Adipocyte (in vitro differentiated cells): ENCODE data around the gene VSX2.

Experiments
- DNase-seq: peaks from one replicate; pipeline ENCODE4 v3.0.0-alpha.2; 2015; ENCODE audit warnings: low read depth
- H3K27me3 ChIP-seq: replicated peaks from 2 replicates; pipeline ENCODE4 v1.7.0; 2013; ENCODE audit warnings: mild to moderate bottlenecking, low read length, moderate library complexity; ENCODE audit not compliant: control insufficient read depth, insufficient read depth
- H3K36me3 ChIP-seq: 2 replicates; pipeline ENCODE4 v1.7.0; 2013; ENCODE audit warnings: low read length, mild to moderate bottlenecking, moderate library complexity; ENCODE audit not compliant: control insufficient read depth, insufficient read depth, severe bottlenecking
- H3K4me1 ChIP-seq: 2 replicates; pipeline ENCODE4 v1.7.0; 2013; ENCODE audit warnings: mild to moderate bottlenecking, low read length, moderate library complexity; ENCODE audit not compliant: control insufficient read depth, insufficient read depth
- H3K4me3 ChIP-seq: 2 replicates; pipeline ENCODE4 v1.7.0; 2013; ENCODE audit warnings: mild to moderate bottlenecking, low read length, moderate library complexity
- H3K9ac ChIP-seq: 2 replicates; pipeline ENCODE4 v1.7.0; 2013; ENCODE audit warnings: mild to moderate bottlenecking, low read length, moderate library complexity
- H3K9me3 ChIP-seq: 2 replicates; pipeline ENCODE4 v1.7.0; 2013; ENCODE audit warnings: mild to moderate bottlenecking, low read length, moderate library complexity; ENCODE audit not compliant: control insufficient read depth

VSX2 gene

GRCh38 chr14:74246542-74246941 lies 7.3 kb downstream of the VSX2 start:
- H3K4me1 ChIP-seq, result no peaks in the 10 kb centered on the region
- no peak overlapping the region for H3K4me3 ChIP-seq
- H3K9ac ChIP-seq, result no peak overlapping the region
- no peaks in the 10 kb centered on the region for H3K9me3 ChIP-seq
- no peak for DNase-seq
- H3K36me3 ChIP-seq, result no peaks in the 10 kb centered on the region
- H3K27me3 ChIP-seq, result peaks cover 67% of the 10 kb centered on the region

DNA sequence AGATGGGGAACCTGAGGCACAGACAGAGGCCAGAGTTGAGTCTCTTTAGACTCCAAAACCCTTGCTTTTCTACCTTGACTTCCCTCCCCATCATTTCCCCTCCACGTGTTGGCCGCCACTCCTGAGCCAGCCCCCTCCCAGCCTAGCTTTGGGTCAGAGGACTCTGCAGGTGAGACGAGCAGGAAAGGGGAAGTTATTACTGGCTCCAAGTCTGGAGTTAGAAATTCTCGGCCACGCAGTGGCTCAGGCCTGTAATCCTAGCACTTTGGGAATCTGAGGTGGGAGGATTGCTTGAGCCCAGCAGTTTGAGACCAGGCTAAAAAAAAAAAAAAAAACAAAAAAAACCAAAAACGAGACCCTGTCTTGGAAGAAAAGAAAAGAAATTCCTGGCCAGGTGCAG lies 8.8 kb downstream of the VSX2 start:
- no peaks in the 10 kb centered on the region for H3K36me3 ChIP-seq
- H3K9me3 ChIP-seq, result no peaks in the 10 kb centered on the region
- no peak overlapping the region for H3K9ac ChIP-seq
- no peak overlapping the region for H3K4me3 ChIP-seq
- peaks cover 53% of the 10 kb centered on the region for H3K27me3 ChIP-seq
- DNase-seq, result no peak
- peaks cover 3% of the 10 kb centered on the region for H3K4me1 ChIP-seq

DNA sequence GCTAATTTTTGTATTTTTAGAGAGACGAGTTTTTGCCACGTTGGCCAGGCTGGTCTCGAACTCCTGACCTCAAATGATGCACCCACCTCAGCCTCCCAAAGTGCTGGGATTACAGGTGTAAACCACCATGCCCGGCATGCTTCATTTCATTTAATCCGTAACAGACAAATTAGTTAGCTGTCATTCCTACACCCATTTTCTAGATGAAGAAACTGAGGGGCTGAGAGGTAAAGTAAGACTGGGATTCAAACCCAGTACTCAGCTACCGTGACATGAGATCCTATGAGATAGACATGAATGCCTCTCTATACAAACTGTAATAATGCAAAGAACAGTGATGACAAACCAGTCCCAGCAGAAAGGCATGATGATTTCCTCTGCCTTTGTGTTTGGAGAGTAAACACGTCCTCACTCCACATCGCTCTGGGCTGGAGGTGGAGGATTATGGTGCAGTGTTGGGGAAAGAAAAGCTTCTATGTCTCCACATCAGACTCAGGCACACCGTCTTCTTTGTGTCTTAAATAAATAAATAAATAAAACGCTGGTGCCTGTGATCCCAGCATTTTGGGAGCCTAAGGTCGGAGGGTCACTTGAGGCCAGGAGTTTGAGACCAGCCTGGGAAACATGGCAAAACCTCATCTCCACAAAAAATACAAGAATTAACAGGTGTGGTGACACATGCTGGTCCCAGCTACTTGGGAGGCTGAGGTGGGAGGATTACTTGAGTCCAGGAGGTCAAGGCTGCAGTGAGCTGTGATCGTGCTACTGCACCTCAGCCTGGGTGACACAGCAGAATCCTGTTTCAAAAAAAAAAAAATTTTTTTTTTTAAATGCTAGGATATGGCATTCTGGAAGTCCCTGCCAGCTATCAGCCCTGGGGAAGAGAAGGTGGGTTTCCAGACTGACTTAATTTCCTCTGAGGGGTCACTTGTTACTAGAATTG lies 10.5 kb downstream of the VSX2 start:
- DNase-seq, result no peak
- Histone ChIP-seq H3K4me3 (no peak overlapping the region), H3K9ac (no peak overlapping the region), H3K36me3 (no peaks in the 10 kb centered on the region), H3K4me1 (peaks cover 3% of the 10 kb centered on the region), H3K27me3 (peaks cover 47% of the 10 kb centered on the region), H3K9me3 (no peaks in the 10 kb centered on the region)

- H3K4me1 ChIP-seq, result peaks cover 3% of the 10 kb centered on the region
- H3K9ac ChIP-seq, result no peak overlapping the region
- no peaks in the 10 kb centered on the region for H3K36me3 ChIP-seq
- DNase-seq, result no peak
- H3K27me3 ChIP-seq, result peaks cover 22% of the 10 kb centered on the region
- no peak overlapping the region for H3K4me3 ChIP-seq
- no peaks in the 10 kb centered on the region for H3K9me3 ChIP-seq
These were observed 16.0 kb downstream of the VSX2 start for GRCh38 chr14:74255281-74255680.

- peak; percentile 69 for DNase-seq
- H3K27me3 ChIP-seq, result peaks cover 22% of the 10 kb centered on the region
These were observed 18.1 kb downstream of the VSX2 start for GRCh38 chr14:74257078-74257940.

DNA sequence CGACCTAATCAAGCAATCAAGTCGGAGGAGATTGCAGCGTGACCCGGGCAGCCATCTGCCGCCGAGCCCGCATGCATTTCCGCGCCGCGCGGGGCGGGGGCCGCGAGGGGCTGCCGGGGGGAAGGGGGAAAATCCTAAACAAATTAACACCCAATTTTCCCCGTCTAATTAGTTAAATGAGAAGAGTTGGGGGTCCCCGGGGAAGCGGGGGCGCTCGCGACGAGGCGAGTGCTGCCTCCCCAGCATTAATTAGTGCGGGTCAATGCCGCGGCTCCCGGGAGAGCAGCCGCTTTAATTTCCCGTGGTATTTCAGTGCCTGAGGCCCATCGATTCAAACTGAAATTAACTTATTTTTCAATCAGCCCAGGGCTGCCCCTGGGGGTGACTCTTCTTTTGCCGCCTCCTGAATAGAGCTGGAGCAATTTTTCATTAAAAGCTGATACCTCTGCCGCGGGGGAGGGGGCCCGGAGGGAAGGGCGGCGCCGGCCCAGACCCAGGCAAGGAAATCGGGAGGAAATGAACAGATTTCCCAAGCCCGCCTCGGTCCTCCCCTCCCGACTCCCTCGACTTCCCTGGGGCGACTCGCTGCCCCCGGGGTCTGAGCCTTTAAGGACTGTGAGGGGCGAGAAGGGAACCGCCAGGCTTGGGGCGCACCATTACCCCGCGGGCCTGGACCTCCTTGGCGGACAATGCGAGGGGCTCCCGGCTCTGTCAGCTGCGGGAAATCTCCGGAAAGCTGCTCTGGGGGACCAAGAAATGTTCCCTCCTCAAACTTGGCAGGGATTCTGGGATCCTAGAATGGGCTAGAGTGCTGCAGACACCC lies 18.9 kb downstream of the VSX2 start:
- Histone ChIP-seq H3K9ac (peak overlapping the region; percentile 72), H3K4me3 (peak overlapping the region; percentile 82), H3K27me3 (peaks cover 19% of the 10 kb centered on the region), H3K4me1 (no peaks in the 10 kb centered on the region), H3K36me3 (no peaks in the 10 kb centered on the region), H3K9me3 (no peaks in the 10 kb centered on the region)
- peak; percentile 32 for DNase-seq

More at GRCh38 chr14:74257078-74257940, 18.1 kb downstream of the VSX2 start:
- Histone ChIP-seq H3K36me3 (no peaks in the 10 kb centered on the region), H3K4me3 (peak overlapping the region; percentile 82), H3K4me1 (no peaks in the 10 kb centered on the region), H3K9ac (peak overlapping the region; percentile 72), H3K9me3 (no peaks in the 10 kb centered on the region)

DNA sequence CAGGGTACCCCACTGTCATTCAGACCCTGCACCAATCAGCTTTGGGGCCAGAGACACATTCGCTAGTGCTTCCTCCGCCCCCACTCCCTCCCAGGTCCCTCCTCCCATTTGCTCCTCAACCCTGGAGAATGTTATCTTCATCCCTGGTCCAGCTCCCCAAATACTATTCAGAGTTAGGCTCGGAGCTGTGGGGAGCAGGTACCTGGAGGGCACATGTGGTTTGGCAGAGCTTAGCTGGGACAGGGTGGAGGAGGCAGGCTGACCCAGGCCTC lies 19.5 kb downstream of the VSX2 start:
- Histone ChIP-seq H3K9ac (no peak overlapping the region), H3K4me3 (no peak overlapping the region), H3K36me3 (no peaks in the 10 kb centered on the region), H3K9me3 (no peaks in the 10 kb centered on the region), H3K4me1 (no peaks in the 10 kb centered on the region), H3K27me3 (peaks cover 14% of the 10 kb centered on the region)
- DNase-seq, result no peak

DNA sequence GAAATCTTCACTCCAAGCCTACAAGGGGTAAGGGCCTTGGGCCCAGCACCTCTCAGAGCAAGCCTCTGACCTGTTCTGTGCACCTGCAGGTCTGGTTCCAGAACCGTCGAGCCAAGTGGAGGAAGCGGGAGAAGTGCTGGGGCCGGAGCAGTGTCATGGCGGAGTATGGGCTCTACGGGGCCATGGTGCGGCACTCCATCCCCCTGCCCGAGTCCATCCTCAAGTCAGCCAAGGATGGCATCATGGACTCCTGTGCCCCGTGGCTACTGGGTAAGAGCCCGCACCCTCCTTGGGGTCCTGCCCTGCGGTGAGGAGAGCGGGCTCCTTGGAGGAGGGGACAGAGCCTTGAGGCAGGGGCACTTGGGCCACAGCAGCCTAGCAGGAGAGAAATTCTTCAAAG lies 20.3 kb downstream of the VSX2 start:
- no peaks in the 10 kb centered on the region for H3K4me1 ChIP-seq
- H3K36me3 ChIP-seq, result no peaks in the 10 kb centered on the region
- H3K9ac ChIP-seq, result no peak overlapping the region
- no peaks in the 10 kb centered on the region for H3K9me3 ChIP-seq
- H3K4me3 ChIP-seq, result no peak overlapping the region
- H3K27me3 ChIP-seq, result peaks cover 11% of the 10 kb centered on the region
- DNase-seq, result no peak

GRCh38 chr14:74260525-74261233 lies 21.4 kb downstream of the VSX2 start:
- H3K27me3 ChIP-seq, result peaks cover 1% of the 10 kb centered on the region
- no peak overlapping the region for H3K4me3 ChIP-seq
- H3K9me3 ChIP-seq, result no peaks in the 10 kb centered on the region
- no peak overlapping the region for H3K9ac ChIP-seq
- DNase-seq, result no peak
- no peaks in the 10 kb centered on the region for H3K4me1 ChIP-seq
- no peaks in the 10 kb centered on the region for H3K36me3 ChIP-seq

- Histone ChIP-seq H3K4me3 (no peak overlapping the region), H3K36me3 (no peaks in the 10 kb centered on the region), H3K9ac (no peak overlapping the region), H3K27me3 (no peaks in the 10 kb centered on the region), H3K9me3 (no peaks in the 10 kb centered on the region), H3K4me1 (no peaks in the 10 kb centered on the region)
- no peak for DNase-seq
These were observed 22.0 kb downstream of the VSX2 start for GRCh38 chr14:74261288-74261687.
